Calu3 (cell line): ENCODE results near the gene TUBB8B. TPM values are rescaled to one million over a fixed set of nuclear protein-coding genes. Genes with fewer than 3 reads are reported as not detected.
A peak's percentile ranks its signal among the peaks of the same experiment; 100 is the strongest.
"Not testable (repeated sequence)": the region's sequence is repeated elsewhere in the genome, so short reads cannot be mapped to it uniquely, and the experiment has no call there.

Experiments
- BruUV-seq: library from RNA; stranded (reverse); fragments of 400-500 nt; replicated peaks from 2 replicates; lab custom pipeline; 2021; lab: Mats Ljungman, UMichigan
- CTCF ChIA-PET: fragments of 300-600 bp; sonication (Branson Sonifier 250); formaldehyde crosslinking; loops from one replicate; lab custom pipeline; 2022; ENCODE audit warnings: antibody characterized with exemption; lab: Charles Lee
- DNase-seq: peaks from one replicate; pipeline ENCODE4 v3.0.0; 2022
- H3K27ac Mint-ChIP-seq: one replicate; pipeline ENCODE4 v1.8.0; 2022; ENCODE audit warnings: mixed read lengths; ENCODE audit not compliant: unreplicated experiment
- H3K27me3 Mint-ChIP-seq: one replicate; pipeline ENCODE4 v1.8.0; 2022; ENCODE audit warnings: mixed read lengths; ENCODE audit not compliant: unreplicated experiment
- H3K36me3 Mint-ChIP-seq: one replicate; pipeline ENCODE4 v1.8.0; 2022; ENCODE audit warnings: mild to moderate bottlenecking, moderate library complexity, mixed read lengths; ENCODE audit not compliant: insufficient read depth, unreplicated experiment
- H3K4me1 Mint-ChIP-seq: one replicate; pipeline ENCODE4 v1.8.0; 2022; ENCODE audit warnings: mild to moderate bottlenecking, low read depth, mixed read lengths; ENCODE audit not compliant: unreplicated experiment
- H3K4me3 Mint-ChIP-seq: one replicate; pipeline ENCODE4 v1.8.0; 2022; ENCODE audit warnings: mild to moderate bottlenecking, low read depth, moderate library complexity, mixed read lengths; ENCODE audit not compliant: unreplicated experiment
- H3K9me3 Mint-ChIP-seq: one replicate; pipeline ENCODE4 v1.8.0; 2022; ENCODE audit warnings: low read depth, mixed read lengths; ENCODE audit not compliant: unreplicated experiment
- intact Hi-C: fragments of 100-400 bp; cut with micrococcal nuclease; formaldehyde crosslinking; loops from one replicate; pipeline ENCODE4 v1.10.0; 2022; ENCODE audit not compliant: unreplicated experiment
- total RNA-seq: library from RNA; stranded (reverse); gene quantifications from 2 replicates; pipeline ENCODE4 v1.2.3, GENCODE V29; 2022

Gene TUBB8B
- total RNA-seq, 1 experiment from 2014 or later: 0.35 TPM

- H3K4me1 Mint-ChIP-seq, H3K36me3 Mint-ChIP-seq, H3K27ac Mint-ChIP-seq, H3K9me3 Mint-ChIP-seq, H3K27me3 Mint-ChIP-seq, H3K4me3 Mint-ChIP-seq, intact Hi-C loops, DNase-seq, BruUV-seq, CTCF ChIA-PET: not testable (repeated sequence)
Observed at GRCh38 chr18:90396-91193, 41.2 kb upstream of the TUBB8B start.

GRCh38 chr18:89124-89523, 39.7 kb upstream of the TUBB8B start:
- intact Hi-C loops, H3K27me3 Mint-ChIP-seq, BruUV-seq, H3K4me1 Mint-ChIP-seq, H3K36me3 Mint-ChIP-seq, CTCF ChIA-PET, H3K4me3 Mint-ChIP-seq, H3K27ac Mint-ChIP-seq, H3K9me3 Mint-ChIP-seq, DNase-seq: not testable (repeated sequence)

GRCh38 chr18:84801-85200, 35.4 kb upstream of the TUBB8B start:
- H3K36me3 Mint-ChIP-seq, intact Hi-C loops, BruUV-seq, DNase-seq, H3K4me3 Mint-ChIP-seq, CTCF ChIA-PET, H3K4me1 Mint-ChIP-seq, H3K9me3 Mint-ChIP-seq, H3K27ac Mint-ChIP-seq: not testable (repeated sequence)
- H3K27me3 Mint-ChIP-seq: peaks cover 18% of the 10 kb centered on the region

- DNase-seq, H3K4me3 Mint-ChIP-seq, H3K36me3 Mint-ChIP-seq, H3K9me3 Mint-ChIP-seq, H3K27ac Mint-ChIP-seq, BruUV-seq, H3K4me1 Mint-ChIP-seq, CTCF ChIA-PET, intact Hi-C loops: not testable (repeated sequence)
- peaks cover 18% of the 10 kb centered on the region for H3K27me3 Mint-ChIP-seq
Observed at GRCh38 chr18:82626-83209, 33.3 kb upstream of the TUBB8B start.

GRCh38 chr18:80881-81280, 31.5 kb upstream of the TUBB8B start:
- CTCF ChIA-PET, H3K9me3 Mint-ChIP-seq, H3K36me3 Mint-ChIP-seq: not testable (repeated sequence)

GRCh38 chr18:80202-80601, 30.8 kb upstream of the TUBB8B start:
- H3K4me1 Mint-ChIP-seq, H3K4me3 Mint-ChIP-seq, H3K27ac Mint-ChIP-seq, intact Hi-C loops, H3K9me3 Mint-ChIP-seq, H3K36me3 Mint-ChIP-seq, CTCF ChIA-PET, BruUV-seq, DNase-seq: not testable (repeated sequence)
- peaks cover 18% of the 10 kb centered on the region for H3K27me3 Mint-ChIP-seq

More at GRCh38 chr18:80881-81280, 31.5 kb upstream of the TUBB8B start:
- BruUV-seq, H3K4me3 Mint-ChIP-seq, H3K4me1 Mint-ChIP-seq, H3K27ac Mint-ChIP-seq, intact Hi-C loops, DNase-seq: not testable (repeated sequence)
- peaks cover 18% of the 10 kb centered on the region for H3K27me3 Mint-ChIP-seq

GRCh38 chr18:75525-76160, 26.2 kb upstream of the TUBB8B start:
- H3K4me1 Mint-ChIP-seq, H3K36me3 Mint-ChIP-seq, H3K27ac Mint-ChIP-seq, H3K9me3 Mint-ChIP-seq, intact Hi-C loops, BruUV-seq, DNase-seq, CTCF ChIA-PET, H3K27me3 Mint-ChIP-seq, H3K4me3 Mint-ChIP-seq: not testable (repeated sequence)

- CTCF ChIA-PET, H3K36me3 Mint-ChIP-seq, H3K9me3 Mint-ChIP-seq, H3K4me1 Mint-ChIP-seq, intact Hi-C loops, H3K4me3 Mint-ChIP-seq, H3K27ac Mint-ChIP-seq, BruUV-seq, H3K27me3 Mint-ChIP-seq: not testable (repeated sequence)
- DNase-seq: peak; percentile 36
Observed at GRCh38 chr18:73181-73777, 23.9 kb upstream of the TUBB8B start.

GRCh38 chr18:67701-68100, 18.3 kb upstream of the TUBB8B start:
- H3K4me1 Mint-ChIP-seq, BruUV-seq, H3K4me3 Mint-ChIP-seq, DNase-seq, H3K9me3 Mint-ChIP-seq, CTCF ChIA-PET, H3K36me3 Mint-ChIP-seq, H3K27ac Mint-ChIP-seq, intact Hi-C loops: not testable (repeated sequence)
- H3K27me3 Mint-ChIP-seq: peaks cover 17% of the 10 kb centered on the region
